ENCODE data around the gene PSPN. TPM values are rescaled to one million over a fixed set of nuclear protein-coding genes. Genes with fewer than 3 reads are reported as not detected.
A peak's percentile ranks its signal among the peaks of the same experiment; 100 is the strongest.

PSPN gene
- total and polyA plus RNA-seq, 2 of the 13 experiments (the other 11 are each of a cell fraction or from before 2014, with no cell fraction given): 0.69 to 1.1 TPM

GRCh38 chr19:6421075-6422014 lies 45.6 kb upstream of the PSPN start:
- Histone ChIP-seq H3K4me3 (replicated peaks in 1 of 3; ENCODE audit: insufficient read depth in 1 of 3, low read depth in 2 of 3, low read length in 3 of 3) (no peak overlapping the region), H3K36me3 (replicated peaks in 1 of 2; ENCODE audit: control insufficient read depth in 1 of 2, insufficient read depth in 2 of 2, low read length in 2 of 2) (peaks cover 36 to 62% of the 10 kb centered on the region in 2 experiments), H2AFZ (ENCODE audit: low read length) (no peak overlapping the region), H3K79me2 (ENCODE audit: insufficient read depth, low read length) (peaks cover 52% of the 10 kb centered on the region), H3K9me3 (ENCODE audit: low read length) (no peaks in the 10 kb centered on the region), H3K9ac (ENCODE audit: insufficient read depth, low read depth, low read length) (0 out of 2 replicates have a peak overlapping the region, but pooled peaks have one; percentile 40), H3K4me2 (ENCODE audit: low read depth, low read length) (peak overlapping the region; percentile 94; the same call in 1 of the 2 replicates), H4K20me1 (ENCODE audit: insufficient read depth, low read length) (peaks cover 51% of the 10 kb centered on the region), H3K4me1 (ENCODE audit: insufficient read depth, low read length) (peaks cover 30% of the 10 kb centered on the region), H3K27me3 (ENCODE audit: control insufficient read depth in 1 of 2, insufficient read depth in 2 of 2, low read length in 2 of 2) (no peaks in the 10 kb centered on the region; a peak in 1 of 5 replicates), H3K27ac (ENCODE audit: extremely low read length, insufficient read depth, low read length) (no peak overlapping the region)
- no peak for FAIRE-seq
- no peak for ATAC-seq
- in situ Hi-C loops (cut with HindIII; ENCODE audit: extremely low pct_ligation_motif_present, low pct_unique_long_range_greater_than_20kb): no loop called here
- no TSS peak for BruUV-seq (replicated peaks)
- intact Hi-C loops (cut with micrococcal nuclease; ENCODE audit: unreplicated experiment): no loop called here
- WGBS (ENCODE audit: low lambda C conversion rate): 98% methylated on average over 6 of the region's 20 CpGs
- POLR2A ChIA-PET: interaction anchor here (1.1 kb wide), 1 partner anchor 81 kb away, joined by 3 read pairs; no protein-coding TSS in a partner anchor
- CTCF ChIA-PET (ENCODE audit: low intra/inter-chr PET ratio, low total read pairs): no interaction called here
- TF ChIP-seq ZNF687 (CRISPR knock-in tag; IDR thresholded peaks at IDR 0.05): peak; percentile 24; the same call in 1 of the 2 replicates
- no peak for TF ChIP-seq FOXM1 (CRISPR knock-in tag; IDR thresholded peaks at IDR 0.05)
- TF ChIP-seq SOX6 (IDR thresholded peaks at IDR 0.05): no peak
- TF ChIP-seq SOX6 (CRISPR knock-in tag; IDR thresholded peaks at IDR 0.05): no peak
- no peak for TF ChIP-seq MLX (CRISPR knock-in tag; IDR thresholded peaks at IDR 0.05)
- DNase-seq (ENCODE audit: low spot score): no peak

All from HepG2 (cell line).